HepG2 (cell line): ENCODE results near the gene PTPRD.

Experiments used
- CTCF ChIP-seq: sonication (generic); formaldehyde crosslinking; IDR thresholded peaks from 2 replicates; pipeline ENCODE4 v1.5.0; 2020; ENCODE audit warnings: mild to moderate bottlenecking, missing genetic modification reagents, moderate library complexity
- EP300 ChIP-seq, 3 experiments: sonication (generic) in 1 of 3; formaldehyde crosslinking in 1 of 3; IDR thresholded peaks; 2 replicates each; pipeline versions ENCODE4 v1.5.1 to v1.6.1; 2011 to 2020; ENCODE audit warnings: low read depth in 2 of 3, low read length in 2 of 3, borderline replicate concordance in 1 of 3, improper control_type of control experiment in 1 of 3, mild to moderate bottlenecking in 1 of 3, missing genetic modification reagents in 1 of 3, moderate library complexity in 1 of 3
- HMGXB4 ChIP-seq, 2 experiments: sonication (generic) in 1 of 2; formaldehyde crosslinking in 1 of 2; IDR thresholded peaks; 2 replicates each; pipeline versions ENCODE4 v1.4.0 to v1.6.1; 2018 to 2020; ENCODE audit warnings: missing genetic modification reagents in 2 of 2, borderline replicate concordance in 1 of 2, low read depth in 1 of 2, mild to moderate bottlenecking in 1 of 2, missing biosample characterization in 1 of 2
- HOXA9 ChIP-seq: sonication (generic); formaldehyde crosslinking; IDR thresholded peaks from 2 replicates; pipeline ENCODE4 v1.8.1; 2022; ENCODE audit warnings: missing genetic modification reagents, mild to moderate bottlenecking, moderate library complexity, borderline replicate concordance
- PRPF4 ChIP-seq: fragments of 200-400 bp; formaldehyde crosslinking; IDR thresholded peaks from 2 replicates; pipeline ENCODE4 v1.6.1; 2016; ENCODE audit warnings: low read length, low read depth; ENCODE audit not compliant: poor library complexity, severe bottlenecking
- UBTF ChIP-seq: sonication (generic); formaldehyde crosslinking; IDR thresholded peaks from 2 replicates; pipeline ENCODE4 v1.4.0; 2020; ENCODE audit warnings: mild to moderate bottlenecking, missing genetic modification reagents
- ZFP36L1 ChIP-seq: sonication (generic); formaldehyde crosslinking; IDR thresholded peaks from 2 replicates; pipeline ENCODE4 v1.8.0; 2022; ENCODE audit warnings: mild to moderate bottlenecking, missing genetic modification reagents, moderate library complexity
- TF ChIP-seq, protein P1 (sequence below): sonication (generic); formaldehyde crosslinking; IDR thresholded peaks from 2 replicates; pipeline ENCODE4 v1.4.0; 2020; ENCODE audit warnings: missing genetic modification reagents, mild to moderate bottlenecking, borderline replicate concordance

DNA sequence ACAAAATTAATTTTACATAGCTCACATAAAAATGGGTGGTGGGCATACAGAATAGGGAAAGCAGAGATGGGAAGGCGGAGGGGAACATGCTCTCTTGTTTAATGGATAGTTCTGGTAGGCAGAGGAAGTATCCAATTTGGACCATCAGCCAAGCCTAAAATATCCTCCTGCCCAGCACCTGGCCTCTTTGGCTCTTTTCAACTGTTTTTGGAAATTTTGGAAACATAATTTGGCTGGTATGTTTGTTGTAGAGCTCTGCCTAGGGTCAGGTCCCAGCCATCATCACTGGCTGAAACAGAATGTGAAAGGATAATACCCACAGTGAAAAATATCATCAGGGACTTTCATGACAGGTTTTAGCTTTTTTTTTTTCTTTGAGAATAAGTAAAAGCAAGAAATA lies 2345.9 kb downstream of the PTPRD start:
- TF ChIP-seq PRPF4 (no peak), HOXA9 (CRISPR knock-in tag) (no peak), UBTF (CRISPR knock-in tag) (no peak), EP300 (IDR thresholded peaks at IDR 0.05; ENCODE audit: low read depth in 2 of 2, low read length in 2 of 2) (no peak), EP300 (CRISPR knock-in tag; IDR thresholded peaks at IDR 0.05; ENCODE audit: borderline replicate concordance) (no peak), ZFP36L1 (CRISPR knock-in tag) (no peak), CTCF (CRISPR knock-in tag) (no peak), HMGXB4 (CRISPR knock-in tag; IDR thresholded peaks at IDR 0.05; ENCODE audit: borderline replicate concordance in 1 of 2, low read depth in 1 of 2) (no peak)
- TF ChIP-seq, protein P1, sequence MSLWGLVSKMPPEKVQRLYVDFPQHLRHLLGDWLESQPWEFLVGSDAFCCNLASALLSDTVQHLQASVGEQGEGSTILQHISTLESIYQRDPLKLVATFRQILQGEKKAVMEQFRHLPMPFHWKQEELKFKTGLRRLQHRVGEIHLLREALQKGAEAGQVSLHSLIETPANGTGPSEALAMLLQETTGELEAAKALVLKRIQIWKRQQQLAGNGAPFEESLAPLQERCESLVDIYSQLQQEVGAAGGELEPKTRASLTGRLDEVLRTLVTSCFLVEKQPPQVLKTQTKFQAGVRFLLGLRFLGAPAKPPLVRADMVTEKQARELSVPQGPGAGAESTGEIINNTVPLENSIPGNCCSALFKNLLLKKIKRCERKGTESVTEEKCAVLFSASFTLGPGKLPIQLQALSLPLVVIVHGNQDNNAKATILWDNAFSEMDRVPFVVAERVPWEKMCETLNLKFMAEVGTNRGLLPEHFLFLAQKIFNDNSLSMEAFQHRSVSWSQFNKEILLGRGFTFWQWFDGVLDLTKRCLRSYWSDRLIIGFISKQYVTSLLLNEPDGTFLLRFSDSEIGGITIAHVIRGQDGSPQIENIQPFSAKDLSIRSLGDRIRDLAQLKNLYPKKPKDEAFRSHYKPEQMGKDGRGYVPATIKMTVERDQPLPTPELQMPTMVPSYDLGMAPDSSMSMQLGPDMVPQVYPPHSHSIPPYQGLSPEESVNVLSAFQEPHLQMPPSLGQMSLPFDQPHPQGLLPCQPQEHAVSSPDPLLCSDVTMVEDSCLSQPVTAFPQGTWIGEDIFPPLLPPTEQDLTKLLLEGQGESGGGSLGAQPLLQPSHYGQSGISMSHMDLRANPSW (CRISPR knock-in tag): no peak
